HEK293 (cell line): ENCODE measurements around the gene RNASEH2B.

Experiments used
- CTCF ChIA-PET: fragments of 350-600 bp; formaldehyde crosslinking; extraction: SDS; loops from one replicate; lab custom pipeline; 2021; ENCODE audit warnings: antibody characterized with exemption; lab: Yijun Ruan, JAX
- POLR2A ChIA-PET: fragments of 300-600 bp; formaldehyde crosslinking; extraction: SDS; loops from one replicate; lab custom pipeline; 2020; ENCODE audit warnings: antibody characterized with exemption, inconsistent platforms; lab: Yijun Ruan, JAX
- H3K27ac ChIP-seq: fragments of 200-500 bp; sonication (Bioruptor generic); 2 replicates; pipeline ENCODE4 v1.5.1; 2014; ENCODE audit warnings: low read depth, low read length, control low read depth, inconsistent platforms; ENCODE audit errors: extremely low read depth
- H3K36me3 ChIP-seq, 2 experiments: fragments of 200-500 bp in 1 of 2; sonication (Bioruptor generic) in 1 of 2; 1 replicate in 1 of 2; 2 replicates in 1 of 2; pipeline ENCODE4 v1.5.1; 2014 to 2017; ENCODE audit warnings: inconsistent platforms in 2 of 2, low read length in 2 of 2; ENCODE audit not compliant: control insufficient read depth in 2 of 2, insufficient read depth in 1 of 2
- H3K4me1 ChIP-seq: fragments of 200-500 bp; sonication (Bioruptor generic); 2 replicates; pipeline ENCODE4 v1.5.1; 2014; ENCODE audit warnings: mild to moderate bottlenecking, low read length, inconsistent platforms; ENCODE audit not compliant: control insufficient read depth, insufficient read depth
- H3K4me3 ChIP-seq: 2 replicates; pipeline ENCODE4 v1.5.1; 2011; ENCODE audit warnings: low read depth, mild to moderate bottlenecking, control low read depth, low read length, moderate library complexity
- H3K9me3 ChIP-seq: fragments of 200-500 bp; sonication (Bioruptor generic); 2 replicates; pipeline ENCODE4 v1.5.1; 2014; ENCODE audit warnings: low read depth, low read length, inconsistent platforms; ENCODE audit not compliant: control insufficient read depth, insufficient read depth
- FEZF1 ChIP-seq: fragments of 450-650 bp; formaldehyde crosslinking; IDR thresholded peaks from 2 replicates; pipeline ENCODE4 v1.5.1; 2016; ENCODE audit warnings: missing biosample characterization, missing genetic modification characterization
- HOXA7 ChIP-seq: sonication (generic); formaldehyde crosslinking; IDR thresholded peaks from 2 replicates; pipeline ENCODE4 v1.8.1; 2022; ENCODE audit warnings: missing genetic modification reagents, borderline replicate concordance
- KLF1 ChIP-seq: fragments of 450-650 bp; formaldehyde crosslinking; IDR thresholded peaks from 2 replicates; pipeline ENCODE4 v1.5.1; 2016; ENCODE audit warnings: missing biosample characterization, missing genetic modification characterization
- OSR2 ChIP-seq: fragments of 450-650 bp; formaldehyde crosslinking; IDR thresholded peaks from 2 replicates; pipeline ENCODE4 v1.5.1; 2016; ENCODE audit warnings: missing biosample characterization, missing genetic modification characterization
- SP3 ChIP-seq: fragments of 450-650 bp; formaldehyde crosslinking; IDR thresholded peaks from 2 replicates; pipeline ENCODE4 v1.5.1; 2016; ENCODE audit warnings: missing biosample characterization, missing genetic modification characterization
- YY2 ChIP-seq: fragments of 450-650 bp; formaldehyde crosslinking; IDR thresholded peaks from 2 replicates; pipeline ENCODE4 v1.5.1; 2016; ENCODE audit warnings: missing biosample characterization, missing genetic modification characterization
- ZBTB20 ChIP-seq: fragments of 450-650 bp; formaldehyde crosslinking; IDR thresholded peaks from 2 replicates; pipeline ENCODE4 v1.5.1; 2016; ENCODE audit warnings: missing biosample characterization, missing genetic modification characterization
- ZBTB21 ChIP-seq: fragments of 450-650 bp; formaldehyde crosslinking; IDR thresholded peaks from 2 replicates; pipeline ENCODE4 v1.5.1; 2017; ENCODE audit warnings: missing biosample characterization, missing genetic modification characterization
- ZEB2 ChIP-seq: fragments of 450-650 bp; formaldehyde crosslinking; IDR thresholded peaks from 2 replicates; pipeline ENCODE4 v1.5.1; 2016; ENCODE audit warnings: missing biosample characterization, missing genetic modification characterization
- ZFP37 ChIP-seq: fragments of 450-650 bp; formaldehyde crosslinking; IDR thresholded peaks from 2 replicates; pipeline ENCODE4 v1.5.1; 2016; ENCODE audit warnings: missing biosample characterization, missing genetic modification characterization
- ZNF114 ChIP-seq: fragments of 450-650 bp; formaldehyde crosslinking; IDR thresholded peaks from 2 replicates; pipeline ENCODE4 v1.5.0; 2017; ENCODE audit warnings: missing biosample characterization, missing genetic modification characterization
- ZNF155 ChIP-seq: fragments of 450-650 bp; formaldehyde crosslinking; IDR thresholded peaks from 2 replicates; pipeline ENCODE4 v1.5.1; 2016; ENCODE audit warnings: missing biosample characterization, missing genetic modification characterization
- ZNF175 ChIP-seq: fragments of 450-650 bp; formaldehyde crosslinking; IDR thresholded peaks from 2 replicates; pipeline ENCODE4 v1.5.1; 2016; ENCODE audit warnings: missing biosample characterization, missing genetic modification characterization
- ZNF2 ChIP-seq: fragments of 450-650 bp; formaldehyde crosslinking; IDR thresholded peaks from 2 replicates; pipeline ENCODE4 v1.5.1; 2016; ENCODE audit warnings: missing biosample characterization, missing genetic modification characterization
- ZNF202 ChIP-seq: fragments of 450-650 bp; formaldehyde crosslinking; IDR thresholded peaks from 2 replicates; pipeline ENCODE4 v1.5.1; 2016; ENCODE audit warnings: missing biosample characterization, missing genetic modification characterization, borderline replicate concordance
- ZNF585B ChIP-seq: fragments of 450-650 bp; formaldehyde crosslinking; IDR thresholded peaks from 2 replicates; pipeline ENCODE4 v1.5.1; 2016; ENCODE audit warnings: missing biosample characterization, missing genetic modification characterization
- ZNF626 ChIP-seq: fragments of 450-650 bp; sonication (Bioruptor Pico); formaldehyde crosslinking; IDR thresholded peaks from 2 replicates; pipeline ENCODE4 v1.5.1; 2018; ENCODE audit warnings: missing biosample characterization, missing genetic modification characterization, inconsistent platforms
- ZNF658 ChIP-seq: fragments of 450-650 bp; formaldehyde crosslinking; IDR thresholded peaks from 2 replicates; pipeline ENCODE4; 2016; ENCODE audit warnings: missing biosample characterization, missing genetic modification characterization
- ZNF837 ChIP-seq: fragments of 450-650 bp; formaldehyde crosslinking; IDR thresholded peaks from 2 replicates; pipeline ENCODE4 v1.5.1; 2016; ENCODE audit warnings: missing biosample characterization, missing genetic modification characterization
- ZSCAN30 ChIP-seq: fragments of 450-650 bp; IDR thresholded peaks from 2 replicates; pipeline ENCODE4 v1.5.1; 2018; ENCODE audit warnings: missing biosample characterization, mild to moderate bottlenecking, missing genetic modification characterization, moderate library complexity
- TF ChIP-seq, protein P1 (sequence below): fragments of 450-650 bp; formaldehyde crosslinking; IDR thresholded peaks from 2 replicates; pipeline ENCODE4 v1.5.1; 2016; ENCODE audit warnings: missing biosample characterization, missing genetic modification characterization
- TF ChIP-seq, protein P2 (sequence below): fragments of 450-650 bp; formaldehyde crosslinking; conservative IDR thresholded peaks from 2 replicates; pipeline ENCODE4 v1.5.1; 2016; ENCODE audit warnings: low read depth, missing biosample characterization, missing genetic modification characterization
- TF ChIP-seq, protein P3 (sequence below): fragments of 450-650 bp; formaldehyde crosslinking; IDR thresholded peaks from 2 replicates; pipeline ENCODE4 v1.5.1; 2016; ENCODE audit warnings: missing biosample characterization, missing genetic modification characterization
- TF ChIP-seq, protein P4 (sequence below): IDR thresholded peaks from 2 replicates; pipeline ENCODE4 v1.6.1; 2011; ENCODE audit warnings: mild to moderate bottlenecking, low read depth, low read length, borderline replicate concordance

The RNASEH2B gene

DNA sequence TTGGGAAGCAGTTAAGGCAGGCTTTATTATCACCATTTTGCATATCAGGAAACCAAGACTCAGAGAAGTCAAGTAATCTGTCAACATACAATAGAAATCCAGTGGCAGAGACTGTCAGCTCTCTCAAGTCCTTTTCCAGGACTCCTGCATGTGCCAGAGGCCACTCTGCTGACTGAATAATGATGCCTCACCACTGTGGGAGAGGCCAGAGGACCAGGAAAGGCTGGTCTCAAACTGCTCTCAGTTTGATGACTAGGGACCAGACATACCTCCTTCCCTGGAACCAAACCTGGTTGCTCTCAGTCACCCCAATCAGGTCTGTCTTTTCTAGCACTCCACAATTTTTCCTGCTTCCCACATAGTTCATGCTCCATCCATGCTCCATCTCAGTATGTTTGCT lies 8.0 kb downstream of the RNASEH2B start:
- ChIA-PET CTCF (interaction anchor here (0.5 kb wide), 1 partner anchor 118 kb away, joined by 4 read pairs; no protein-coding TSS in a partner anchor), POLR2A (no interaction called here)
- TF ChIP-seq YY2 (tag by site-specific recombination) (no peak), ZNF626 (tag by site-specific recombination) (no peak), KLF1 (tag by site-specific recombination) (no peak), ZEB2 (tag by site-specific recombination) (no peak), ZNF837 (no peak)
- Histone ChIP-seq H3K36me3 (no peaks in the 10 kb centered on the region), H3K4me1 (peaks cover 4% of the 10 kb centered on the region), H3K4me3 (no peak overlapping the region), H3K9me3 (no peaks in the 10 kb centered on the region), H3K27ac (no peak overlapping the region)

DNA sequence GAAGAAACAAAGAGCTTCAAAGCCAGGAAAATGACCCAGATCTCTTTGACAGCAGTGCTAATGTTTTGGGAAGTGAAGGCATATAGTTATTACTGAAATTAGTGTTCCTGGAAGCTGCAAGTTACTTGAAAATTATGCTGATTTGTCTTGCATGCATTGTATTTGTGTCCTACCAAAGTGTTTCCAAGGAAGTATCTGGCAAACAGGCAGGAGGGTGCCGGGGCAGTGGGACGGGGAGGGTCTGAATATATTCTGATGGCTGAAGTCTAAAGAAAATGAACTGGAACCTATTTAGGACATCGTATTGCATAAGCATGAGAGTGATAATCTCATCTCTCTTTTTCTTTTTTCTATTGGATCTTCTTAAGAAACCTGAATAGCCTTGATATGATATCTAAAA lies 9.0 kb downstream of the RNASEH2B start:
- H3K27ac ChIP-seq: no peak overlapping the region
- H3K4me1 ChIP-seq: peaks cover 4% of the 10 kb centered on the region
- CTCF ChIA-PET: no interaction called here
- no peak overlapping the region for H3K4me3 ChIP-seq
- no peaks in the 10 kb centered on the region for H3K9me3 ChIP-seq
- POLR2A ChIA-PET: no interaction called here
- no peaks in the 10 kb centered on the region for H3K36me3 ChIP-seq
- TF ChIP-seq ZSCAN30 (no peak), ZNF585B (tag by site-specific recombination) (no peak), ZBTB21 (tag by site-specific recombination) (no peak), ZNF2 (tag by site-specific recombination) (no peak), ZNF658 (tag by site-specific recombination) (no peak), ZNF202 (no peak), ZNF175 (tag by site-specific recombination) (no peak), FEZF1 (tag by site-specific recombination) (no peak), ZFP37 (no peak), OSR2 (tag by site-specific recombination) (no peak), ZNF155 (tag by site-specific recombination) (no peak), ZNF114 (tag by site-specific recombination) (no peak), SP3 (tag by site-specific recombination) (no peak), ZBTB20 (tag by site-specific recombination) (no peak), HOXA7 (CRISPR knock-in tag) (no peak)
- TF ChIP-seq, protein P1, sequence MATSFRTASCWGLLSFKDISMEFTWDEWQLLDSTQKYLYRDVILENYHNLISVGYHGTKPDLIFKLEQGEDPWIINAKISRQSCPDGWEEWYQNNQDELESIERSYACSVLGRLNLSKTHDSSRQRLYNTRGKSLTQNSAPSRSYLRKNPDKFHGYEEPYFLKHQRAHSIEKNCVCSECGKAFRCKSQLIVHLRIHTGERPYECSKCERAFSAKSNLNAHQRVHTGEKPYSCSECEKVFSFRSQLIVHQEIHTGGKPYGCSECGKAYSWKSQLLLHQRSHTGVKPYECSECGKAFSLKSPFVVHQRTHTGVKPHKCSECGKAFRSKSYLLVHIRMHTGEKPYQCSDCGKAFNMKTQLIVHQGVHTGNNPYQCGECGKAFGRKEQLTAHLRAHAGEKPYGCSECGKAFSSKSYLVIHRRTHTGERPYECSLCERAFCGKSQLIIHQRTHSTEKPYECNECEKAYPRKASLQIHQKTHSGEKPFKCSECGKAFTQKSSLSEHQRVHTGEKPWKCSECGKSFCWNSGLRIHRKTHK (tag by site-specific recombination): no peak
- TF ChIP-seq, protein P2, sequence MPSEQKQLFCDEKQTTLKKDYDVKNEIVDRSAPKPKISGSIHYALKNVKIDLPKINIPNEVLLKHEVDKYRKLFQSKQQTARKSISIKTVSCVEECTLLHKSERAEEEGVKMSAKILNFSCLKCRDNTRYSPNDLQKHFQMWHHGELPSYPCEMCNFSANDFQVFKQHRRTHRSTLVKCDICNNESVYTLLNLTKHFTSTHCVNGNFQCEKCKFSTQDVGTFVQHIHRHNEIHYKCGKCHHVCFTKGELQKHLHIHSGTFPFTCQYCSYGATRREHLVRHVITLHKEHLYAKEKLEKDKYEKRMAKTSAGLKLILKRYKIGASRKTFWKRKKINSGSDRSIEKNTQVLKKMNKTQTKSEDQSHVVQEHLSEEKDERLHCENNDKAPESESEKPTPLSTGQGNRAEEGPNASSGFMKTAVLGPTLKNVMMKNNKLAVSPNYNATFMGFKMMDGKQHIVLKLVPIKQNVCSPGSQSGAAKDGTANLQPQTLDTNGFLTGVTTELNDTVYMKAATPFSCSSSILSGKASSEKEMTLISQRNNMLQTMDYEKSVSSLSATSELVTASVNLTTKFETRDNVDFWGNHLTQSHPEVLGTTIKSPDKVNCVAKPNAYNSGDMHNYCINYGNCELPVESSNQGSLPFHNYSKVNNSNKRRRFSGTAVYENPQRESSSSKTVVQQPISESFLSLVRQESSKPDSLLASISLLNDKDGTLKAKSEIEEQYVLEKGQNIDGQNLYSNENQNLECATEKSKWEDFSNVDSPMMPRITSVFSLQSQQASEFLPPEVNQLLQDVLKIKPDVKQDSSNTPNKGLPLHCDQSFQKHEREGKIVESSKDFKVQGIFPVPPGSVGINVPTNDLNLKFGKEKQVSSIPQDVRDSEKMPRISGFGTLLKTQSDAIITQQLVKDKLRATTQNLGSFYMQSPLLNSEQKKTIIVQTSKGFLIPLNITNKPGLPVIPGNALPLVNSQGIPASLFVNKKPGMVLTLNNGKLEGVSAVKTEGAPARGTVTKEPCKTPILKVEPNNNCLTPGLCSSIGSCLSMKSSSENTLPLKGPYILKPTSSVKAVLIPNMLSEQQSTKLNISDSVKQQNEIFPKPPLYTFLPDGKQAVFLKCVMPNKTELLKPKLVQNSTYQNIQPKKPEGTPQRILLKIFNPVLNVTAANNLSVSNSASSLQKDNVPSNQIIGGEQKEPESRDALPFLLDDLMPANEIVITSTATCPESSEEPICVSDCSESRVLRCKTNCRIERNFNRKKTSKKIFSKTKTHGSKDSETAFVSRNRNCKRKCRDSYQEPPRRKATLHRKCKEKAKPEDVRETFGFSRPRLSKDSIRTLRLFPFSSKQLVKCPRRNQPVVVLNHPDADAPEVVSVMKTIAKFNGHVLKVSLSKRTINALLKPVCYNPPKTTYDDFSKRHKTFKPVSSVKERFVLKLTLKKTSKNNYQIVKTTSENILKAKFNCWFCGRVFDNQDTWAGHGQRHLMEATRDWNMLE (tag by site-specific recombination): no peak
- TF ChIP-seq, protein P3, sequence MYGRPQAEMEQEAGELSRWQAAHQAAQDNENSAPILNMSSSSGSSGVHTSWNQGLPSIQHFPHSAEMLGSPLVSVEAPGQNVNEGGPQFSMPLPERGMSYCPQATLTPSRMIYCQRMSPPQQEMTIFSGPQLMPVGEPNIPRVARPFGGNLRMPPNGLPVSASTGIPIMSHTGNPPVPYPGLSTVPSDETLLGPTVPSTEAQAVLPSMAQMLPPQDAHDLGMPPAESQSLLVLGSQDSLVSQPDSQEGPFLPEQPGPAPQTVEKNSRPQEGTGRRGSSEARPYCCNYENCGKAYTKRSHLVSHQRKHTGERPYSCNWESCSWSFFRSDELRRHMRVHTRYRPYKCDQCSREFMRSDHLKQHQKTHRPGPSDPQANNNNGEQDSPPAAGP (tag by site-specific recombination): no peak
- TF ChIP-seq, protein P4, sequence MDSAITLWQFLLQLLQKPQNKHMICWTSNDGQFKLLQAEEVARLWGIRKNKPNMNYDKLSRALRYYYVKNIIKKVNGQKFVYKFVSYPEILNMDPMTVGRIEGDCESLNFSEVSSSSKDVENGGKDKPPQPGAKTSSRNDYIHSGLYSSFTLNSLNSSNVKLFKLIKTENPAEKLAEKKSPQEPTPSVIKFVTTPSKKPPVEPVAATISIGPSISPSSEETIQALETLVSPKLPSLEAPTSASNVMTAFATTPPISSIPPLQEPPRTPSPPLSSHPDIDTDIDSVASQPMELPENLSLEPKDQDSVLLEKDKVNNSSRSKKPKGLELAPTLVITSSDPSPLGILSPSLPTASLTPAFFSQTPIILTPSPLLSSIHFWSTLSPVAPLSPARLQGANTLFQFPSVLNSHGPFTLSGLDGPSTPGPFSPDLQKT: no peak
